NCI-H82 (cell line): ENCODE data around the gene CEACAM5.
"Not testable (repeated sequence)": the region's sequence is repeated elsewhere in the genome, so short reads cannot be mapped to it uniquely, and the experiment has no call there.

Experiments
- DNase-seq: peaks from one replicate; lab custom pipeline; 2025; lab: John Stamatoyannopoulos, UW

CEACAM5 gene

GRCh38 chr19:41740415-41741243 is 32.2 kb downstream of the CEACAM5 start:
- DNase-seq = no peak

GRCh38 chr19:41741244-41741554 is 32.8 kb downstream of the CEACAM5 start:
- DNase-seq = no peak

- DNase-seq = no peak
Observed at GRCh38 chr19:41744850-41745249, 36.4 kb downstream of the CEACAM5 start.

- no peak for DNase-seq
Observed at GRCh38 chr19:41745756-41746155, 37.3 kb downstream of the CEACAM5 start.

GRCh38 chr19:41746593-41747227 is 38.3 kb downstream of the CEACAM5 start:
- peak; percentile 81 for DNase-seq

GRCh38 chr19:41748012-41748411 is 39.6 kb downstream of the CEACAM5 start:
- DNase-seq = no peak

- DNase-seq = not testable (repeated sequence)
Observed at GRCh38 chr19:41750248-41751134, 42.1 kb downstream of the CEACAM5 start.

GRCh38 chr19:41753159-41753558 is 44.7 kb downstream of the CEACAM5 start:
- DNase-seq = peak; percentile 70

- DNase-seq = peak; percentile 79
Observed at GRCh38 chr19:41753936-41754529, 45.6 kb downstream of the CEACAM5 start.

GRCh38 chr19:41755328-41755913 is 47.0 kb downstream of the CEACAM5 start, which contains the start of gene CEACAM6:
Gene CEACAM6 (plus strand): TSS chr19:41755530. CDS start chr19:41755639, 109 bp downstream.
- no peak for DNase-seq

- no peak for DNase-seq
Observed at GRCh38 chr19:41758846-41759245, 50.4 kb downstream of the CEACAM5 start.

GRCh38 chr19:41767115-41767514 is 58.7 kb downstream of the CEACAM5 start:
- DNase-seq = no peak

- not testable (repeated sequence) for DNase-seq
Observed at GRCh38 chr19:41768105-41768504, 59.7 kb downstream of the CEACAM5 start.

- DNase-seq = no peak
Observed at GRCh38 chr19:41769608-41770007, 61.2 kb downstream of the CEACAM5 start.

- no peak for DNase-seq
Observed at GRCh38 chr19:41771410-41771809, 63.0 kb downstream of the CEACAM5 start.

- DNase-seq = no peak
Observed at GRCh38 chr19:41774515-41774980, 66.1 kb downstream of the CEACAM5 start.

- no peak for DNase-seq
Observed at GRCh38 chr19:41776700-41777099, 68.3 kb downstream of the CEACAM5 start.
